Neural cell (in vitro differentiated cells): ENCODE measurements around the gene RAD9A. TPM values are rescaled to one million over a fixed set of nuclear protein-coding genes. Genes with fewer than 3 reads are reported as not detected.

Source experiments
- H2AFZ ChIP-seq: fragments of 200-600, 300-800 bp; sonication (generic), shearing (Covaris generic); 2 replicates; pipeline ENCODE4 v1.6.0; 2014; ENCODE audit warnings: low read depth, mild to moderate bottlenecking, antibody characterized with exemption, low read length, moderate library complexity
- H3F3A ChIP-seq: fragments of 200-600 bp; shearing (Covaris generic); 2 replicates; pipeline ENCODE4 v1.6.1; 2016; ENCODE audit warnings: mild to moderate bottlenecking, moderate library complexity, mixed read lengths, antibody characterized with exemption, low read length; ENCODE audit not compliant: insufficient read depth, poor library complexity, severe bottlenecking
- H3K27ac ChIP-seq: fragments of 200-600, 300-800 bp; sonication (generic), shearing (Covaris generic); 2 replicates; pipeline ENCODE4 v1.5.1; 2014; ENCODE audit warnings: mild to moderate bottlenecking, low read length, moderate library complexity
- H3K27me3 ChIP-seq: fragments of 300-800, 200-600 bp; sonication (generic), shearing (Covaris generic); 2 replicates; pipeline ENCODE4 v1.6.0; 2014; ENCODE audit warnings: mild to moderate bottlenecking, low read depth, low read length, moderate library complexity; ENCODE audit not compliant: insufficient read depth
- H3K36me3 ChIP-seq: fragments of 300-800, 200-600 bp; sonication (generic), shearing (Covaris generic); 2 replicates; pipeline ENCODE4 v1.5.1; 2014; ENCODE audit warnings: mild to moderate bottlenecking, antibody characterized with exemption, low read length, moderate library complexity; ENCODE audit not compliant: insufficient read depth
- H3K4me2 ChIP-seq: fragments of 300-800, 200-600 bp; sonication (generic), shearing (Covaris generic); 2 replicates; pipeline ENCODE4 v1.6.0; 2014; ENCODE audit warnings: mild to moderate bottlenecking, low read length
- H3K4me3 ChIP-seq: fragments of 300-800, 200-600 bp; sonication (generic), shearing (Covaris generic); 2 replicates; pipeline ENCODE4 v1.5.1; 2014; ENCODE audit warnings: mild to moderate bottlenecking, low read length, moderate library complexity
- H3K79me2 ChIP-seq: fragments of 200-600 bp; shearing (Covaris generic); replicated peaks from 2 replicates; pipeline ENCODE4 v1.6.0; 2014; ENCODE audit warnings: mild to moderate bottlenecking, low read length, moderate library complexity; ENCODE audit not compliant: insufficient read depth
- H3K9ac ChIP-seq: fragments of 300-800, 200-600 bp; sonication (generic), shearing (Covaris generic); 2 replicates; pipeline ENCODE4 v1.6.1; 2016; ENCODE audit warnings: mild to moderate bottlenecking, low read length, mixed read lengths
- H3K9me2 ChIP-seq: fragments of 200-600 bp; shearing (Covaris generic); 2 replicates; pipeline ENCODE4 v1.6.1; 2016; ENCODE audit warnings: mild to moderate bottlenecking, low read length, mixed read lengths; ENCODE audit not compliant: insufficient read depth
- H3K9me3 ChIP-seq: fragments of 200-600, 300-800 bp; sonication (generic), shearing (Covaris generic); 2 replicates; pipeline ENCODE4 v1.6.1; 2016; ENCODE audit warnings: mild to moderate bottlenecking, mixed run types, low read length, moderate library complexity, mixed read lengths
- H4K20me1 ChIP-seq: fragments of 200-600 bp; shearing (Covaris generic); 2 replicates; pipeline ENCODE4 v1.6.1; 2016; ENCODE audit warnings: mild to moderate bottlenecking, mixed run types; ENCODE audit not compliant: insufficient read depth
- EP300 ChIP-seq: fragments of 450-650 bp; conservative IDR thresholded peaks from 2 replicates; pipeline ENCODE4 v1.6.1; 2014; ENCODE audit warnings: antibody characterized with exemption, mild to moderate bottlenecking, moderate library complexity; ENCODE audit not compliant: poor library complexity, severe bottlenecking
- EZH2 ChIP-seq: fragments of 200-600, 300-800 bp; shearing (Covaris generic), sonication (generic); IDR thresholded peaks from 2 replicates; pipeline ENCODE4 v1.6.1; 2014; ENCODE audit warnings: antibody characterized with exemption, low read length, borderline replicate concordance, mild to moderate bottlenecking; ENCODE audit not compliant: insufficient read depth, poor library complexity, severe bottlenecking
- MXI1 ChIP-seq: fragments of 450-650 bp; conservative IDR thresholded peaks from 2 replicates; pipeline ENCODE4 v1.6.1; 2014; ENCODE audit warnings: antibody characterized with exemption, mild to moderate bottlenecking; ENCODE audit not compliant: poor library complexity, severe bottlenecking
- POLR2AphosphoS5 ChIP-seq: IDR thresholded peaks from 2 replicates; pipeline ENCODE4 v1.6.1; 2012
- RAD21 ChIP-seq: fragments of 450-650 bp; conservative IDR thresholded peaks from 2 replicates; pipeline ENCODE4 v1.6.1; 2014; ENCODE audit warnings: antibody characterized with exemption, mild to moderate bottlenecking, moderate library complexity
- SMC3 ChIP-seq: fragments of 450-650 bp; conservative IDR thresholded peaks from 2 replicates; pipeline ENCODE4 v1.6.1; 2014; ENCODE audit warnings: antibody characterized with exemption, mild to moderate bottlenecking, moderate library complexity; ENCODE audit not compliant: poor library complexity
- TAF1 ChIP-seq: IDR thresholded peaks from 2 replicates; pipeline ENCODE4 v1.6.1; 2012; ENCODE audit warnings: low read depth
- polyA plus RNA-seq: library from polyadenylated mRNA; depleted of rRNA; stranded (reverse); fragments of >200 nt; gene quantifications from 2 replicates; pipeline ENCODE4 v1.2.3, GENCODE V29; 2014
- TF ChIP-seq, protein P1 (sequence below): IDR thresholded peaks from 2 replicates; pipeline ENCODE4 v1.6.1; 2012; ENCODE audit warnings: borderline replicate concordance
- TF ChIP-seq, protein P2 (sequence below): fragments of 450-650 bp; IDR thresholded peaks from 2 replicates; pipeline ENCODE4 v1.5.1; 2014; ENCODE audit warnings: antibody characterized with exemption, mild to moderate bottlenecking, moderate library complexity; ENCODE audit not compliant: poor library complexity, severe bottlenecking

RAD9A gene
- polyA plus RNA-seq, 1 donor from 2014 or later, result 59.6 TPM

DNA sequence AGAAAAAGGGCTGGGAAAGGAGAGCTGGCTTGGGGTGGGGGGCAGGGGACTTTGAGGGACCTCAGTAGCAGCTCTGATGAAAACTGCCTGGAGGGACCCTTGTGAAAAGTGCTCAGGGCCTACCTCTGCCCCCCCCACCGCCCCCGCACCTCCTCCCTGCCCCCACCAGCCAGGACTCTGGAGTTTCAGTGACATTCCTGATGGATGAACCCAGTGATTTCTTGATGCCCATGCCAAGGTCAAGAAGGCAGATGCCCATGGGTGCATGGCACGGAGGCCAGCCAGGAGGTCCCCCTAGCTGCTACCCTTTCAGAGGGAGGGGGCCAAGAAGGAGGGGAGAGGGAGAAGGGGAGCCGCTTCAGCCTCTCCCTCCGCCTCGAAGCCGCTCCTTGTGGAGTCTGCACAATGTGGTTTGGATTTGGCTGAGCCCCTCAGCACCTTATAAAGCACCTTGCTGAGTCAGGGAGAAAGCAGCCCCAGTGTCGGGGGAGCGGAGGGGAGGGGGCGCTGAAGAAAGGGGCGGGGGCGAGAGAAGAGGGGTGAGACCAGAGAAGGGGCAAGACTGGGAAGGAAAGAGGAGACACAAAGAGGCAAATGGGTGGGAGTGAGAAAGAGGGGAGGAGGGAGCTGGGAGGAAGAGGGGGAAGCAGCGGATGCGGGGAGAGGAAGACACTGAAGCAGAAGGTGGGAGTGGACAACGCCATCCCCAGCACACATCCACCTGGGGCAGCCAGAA is 16.3 kb upstream of the RAD9A start:
- Histone ChIP-seq H3K9ac (no peak overlapping the region), H3K4me2 (no peak overlapping the region), H3K9me3 (no peaks in the 10 kb centered on the region), H3F3A (no peaks in the 10 kb centered on the region), H3K9me2 (no peaks in the 10 kb centered on the region), H3K4me3 (no peak overlapping the region), H3K27ac (no peak overlapping the region), H2AFZ (no peak overlapping the region), H3K36me3 (no peaks in the 10 kb centered on the region), H3K79me2 (no peaks in the 10 kb centered on the region), H4K20me1 (no peaks in the 10 kb centered on the region), H3K27me3 (peaks cover 42% of the 10 kb centered on the region)
- TF ChIP-seq TAF1, result no peak
- TF ChIP-seq, protein P1, sequence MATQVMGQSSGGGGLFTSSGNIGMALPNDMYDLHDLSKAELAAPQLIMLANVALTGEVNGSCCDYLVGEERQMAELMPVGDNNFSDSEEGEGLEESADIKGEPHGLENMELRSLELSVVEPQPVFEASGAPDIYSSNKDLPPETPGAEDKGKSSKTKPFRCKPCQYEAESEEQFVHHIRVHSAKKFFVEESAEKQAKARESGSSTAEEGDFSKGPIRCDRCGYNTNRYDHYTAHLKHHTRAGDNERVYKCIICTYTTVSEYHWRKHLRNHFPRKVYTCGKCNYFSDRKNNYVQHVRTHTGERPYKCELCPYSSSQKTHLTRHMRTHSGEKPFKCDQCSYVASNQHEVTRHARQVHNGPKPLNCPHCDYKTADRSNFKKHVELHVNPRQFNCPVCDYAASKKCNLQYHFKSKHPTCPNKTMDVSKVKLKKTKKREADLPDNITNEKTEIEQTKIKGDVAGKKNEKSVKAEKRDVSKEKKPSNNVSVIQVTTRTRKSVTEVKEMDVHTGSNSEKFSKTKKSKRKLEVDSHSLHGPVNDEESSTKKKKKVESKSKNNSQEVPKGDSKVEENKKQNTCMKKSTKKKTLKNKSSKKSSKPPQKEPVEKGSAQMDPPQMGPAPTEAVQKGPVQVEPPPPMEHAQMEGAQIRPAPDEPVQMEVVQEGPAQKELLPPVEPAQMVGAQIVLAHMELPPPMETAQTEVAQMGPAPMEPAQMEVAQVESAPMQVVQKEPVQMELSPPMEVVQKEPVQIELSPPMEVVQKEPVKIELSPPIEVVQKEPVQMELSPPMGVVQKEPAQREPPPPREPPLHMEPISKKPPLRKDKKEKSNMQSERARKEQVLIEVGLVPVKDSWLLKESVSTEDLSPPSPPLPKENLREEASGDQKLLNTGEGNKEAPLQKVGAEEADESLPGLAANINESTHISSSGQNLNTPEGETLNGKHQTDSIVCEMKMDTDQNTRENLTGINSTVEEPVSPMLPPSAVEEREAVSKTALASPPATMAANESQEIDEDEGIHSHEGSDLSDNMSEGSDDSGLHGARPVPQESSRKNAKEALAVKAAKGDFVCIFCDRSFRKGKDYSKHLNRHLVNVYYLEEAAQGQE, result no peak
- TF ChIP-seq SMC3, result no peak
- TF ChIP-seq RAD21, result no peak
- no peak for TF ChIP-seq POLR2AphosphoS5
- no peak for TF ChIP-seq MXI1
- TF ChIP-seq EZH2, result no peak
- TF ChIP-seq, protein P2, sequence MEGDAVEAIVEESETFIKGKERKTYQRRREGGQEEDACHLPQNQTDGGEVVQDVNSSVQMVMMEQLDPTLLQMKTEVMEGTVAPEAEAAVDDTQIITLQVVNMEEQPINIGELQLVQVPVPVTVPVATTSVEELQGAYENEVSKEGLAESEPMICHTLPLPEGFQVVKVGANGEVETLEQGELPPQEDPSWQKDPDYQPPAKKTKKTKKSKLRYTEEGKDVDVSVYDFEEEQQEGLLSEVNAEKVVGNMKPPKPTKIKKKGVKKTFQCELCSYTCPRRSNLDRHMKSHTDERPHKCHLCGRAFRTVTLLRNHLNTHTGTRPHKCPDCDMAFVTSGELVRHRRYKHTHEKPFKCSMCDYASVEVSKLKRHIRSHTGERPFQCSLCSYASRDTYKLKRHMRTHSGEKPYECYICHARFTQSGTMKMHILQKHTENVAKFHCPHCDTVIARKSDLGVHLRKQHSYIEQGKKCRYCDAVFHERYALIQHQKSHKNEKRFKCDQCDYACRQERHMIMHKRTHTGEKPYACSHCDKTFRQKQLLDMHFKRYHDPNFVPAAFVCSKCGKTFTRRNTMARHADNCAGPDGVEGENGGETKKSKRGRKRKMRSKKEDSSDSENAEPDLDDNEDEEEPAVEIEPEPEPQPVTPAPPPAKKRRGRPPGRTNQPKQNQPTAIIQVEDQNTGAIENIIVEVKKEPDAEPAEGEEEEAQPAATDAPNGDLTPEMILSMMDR, result no peak
- TF ChIP-seq EP300, result no peak

DNA sequence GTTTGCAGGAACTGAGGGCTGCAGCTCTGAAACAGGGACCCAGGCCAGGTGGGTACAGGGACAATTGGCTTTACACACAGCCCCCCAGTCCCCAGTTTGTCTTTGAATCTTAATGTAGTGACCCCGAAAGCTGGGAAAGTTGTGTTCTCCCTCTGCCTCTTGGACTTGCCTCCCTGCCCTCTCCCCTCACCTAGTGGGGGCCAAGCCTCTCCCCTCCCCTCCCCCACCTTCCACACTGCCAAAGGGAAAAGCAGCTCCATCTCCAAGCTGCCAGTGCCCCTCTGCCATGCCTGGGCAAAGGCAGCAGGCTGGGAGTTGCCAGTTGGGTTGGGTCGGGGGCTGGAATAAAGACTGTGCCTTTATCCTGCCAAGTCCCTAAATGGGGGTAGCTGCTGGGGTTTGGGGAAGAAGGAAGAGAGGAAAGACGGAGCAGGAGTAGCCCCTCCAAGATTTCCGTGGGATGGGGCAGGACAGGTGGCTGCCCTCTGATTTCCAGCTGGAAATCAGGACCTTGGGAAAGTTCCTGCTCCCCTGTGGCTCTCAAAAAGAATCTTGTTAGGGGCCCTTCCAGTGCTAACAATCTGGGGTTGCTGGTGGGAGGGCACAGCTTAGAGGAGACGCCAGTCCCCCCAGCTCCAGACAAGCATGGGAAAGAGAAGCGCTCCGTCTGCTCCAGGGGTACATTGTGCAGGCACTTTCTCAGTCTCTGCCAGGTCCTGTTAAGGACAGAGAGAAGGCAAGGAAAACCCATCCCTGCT is 15.5 kb upstream of the RAD9A start:
- Histone ChIP-seq H2AFZ (no peak overlapping the region), H3K4me3 (no peak overlapping the region), H3F3A (no peaks in the 10 kb centered on the region), H3K27ac (no peak overlapping the region), H4K20me1 (no peaks in the 10 kb centered on the region), H3K27me3 (peaks cover 42% of the 10 kb centered on the region), H3K36me3 (no peaks in the 10 kb centered on the region), H3K4me2 (no peak overlapping the region), H3K9me3 (no peaks in the 10 kb centered on the region), H3K9me2 (no peaks in the 10 kb centered on the region), H3K9ac (no peak overlapping the region), H3K79me2 (no peaks in the 10 kb centered on the region)
- TF ChIP-seq POLR2AphosphoS5 (no peak), RAD21 (no peak), EZH2 (no peak), MXI1 (no peak), EP300 (no peak), TAF1 (no peak), SMC3 (no peak)
- TF ChIP-seq, protein P1, result no peak
- TF ChIP-seq, protein P2, result no peak
